ENCODE results near the gene ATF4. TPM values are rescaled to one million over a fixed set of nuclear protein-coding genes. Genes with fewer than 3 reads are reported as not detected.

The ATF4 gene
- total and polyA plus RNA-seq, 12 donors = 207 to 1,513 (median 346) TPM

GRCh38 chr22:39482768-39483167 lies 37.6 kb upstream of the ATF4 start:
- Histone ChIP-seq H3K4me1 (replicated peaks in 1 of 2) (peaks cover 0 to 5% of the 10 kb centered on the region in 2 donors), H3K4me3 (no peak overlapping the region), H3K27ac (peak overlapping the region in 1 of 5 donors; percentile 34), H3K9me3 (replicated peaks in 1 of 3) (no peaks in the 10 kb centered on the region), H3K27me3 (no peaks in the 10 kb centered on the region), H3K36me3 (replicated peaks in 1 of 2) (no peaks in the 10 kb centered on the region)
- intact Hi-C loops (cut with DNase I) = no loop called here
- peak in 5 of 7 donors; percentile 69 to 88 (median 86) for DNase-seq
- TF ChIP-seq CTCF (IDR thresholded peaks at IDR 0.05) (no peak), POLR2A (IDR thresholded peaks at IDR 0.05) (no peak)
- 38 to 75% (median 43%) methylated on average over 3 of the region's 3 CpGs for WGBS, 4 donors

DNA sequence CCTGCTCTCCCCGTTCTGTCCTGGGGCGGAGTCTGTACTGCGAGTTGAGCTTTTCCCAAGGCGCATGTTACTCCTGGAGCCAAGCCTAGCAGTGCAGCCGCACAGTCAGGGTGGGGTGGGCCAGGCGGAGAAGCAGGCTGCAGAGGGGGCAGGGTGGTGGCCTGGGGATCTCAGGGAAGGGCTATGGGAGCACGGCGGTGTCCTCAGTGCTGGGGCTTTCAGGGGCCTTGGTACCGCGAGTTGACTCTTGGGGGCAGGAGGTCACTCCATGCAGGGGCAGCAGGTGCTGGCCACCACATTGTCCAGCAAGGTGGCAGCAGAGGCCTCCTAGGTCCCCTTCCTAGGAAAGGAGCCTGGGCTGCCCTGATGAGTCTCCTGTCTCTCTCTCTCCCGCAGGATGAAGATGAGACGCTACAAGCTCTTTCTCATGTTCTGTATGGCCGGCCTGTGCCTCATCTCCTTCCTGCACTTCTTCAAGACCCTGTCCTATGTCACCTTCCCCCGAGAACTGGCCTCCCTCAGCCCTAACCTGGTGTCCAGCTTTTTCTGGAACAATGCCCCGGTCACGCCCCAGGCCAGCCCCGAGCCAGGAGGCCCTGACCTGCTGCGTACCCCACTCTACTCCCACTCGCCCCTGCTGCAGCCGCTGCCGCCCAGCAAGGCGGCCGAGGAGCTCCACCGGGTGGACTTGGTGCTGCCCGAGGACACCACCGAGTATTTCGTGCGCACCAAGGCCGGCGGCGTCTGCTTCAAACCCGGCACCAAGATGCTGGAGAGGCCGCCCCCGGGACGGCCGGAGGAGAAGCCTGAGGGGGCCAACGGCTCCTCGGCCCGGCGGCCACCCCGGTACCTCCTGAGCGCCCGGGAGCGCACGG lies 33.2 kb upstream of the ATF4 start:
- peaks cover 0 to 5% of the 10 kb centered on the region in 2 donors for H3K4me1 ChIP-seq (replicated peaks in 1 of 2)
- no peaks in the 10 kb centered on the region for H3K9me3 ChIP-seq (replicated peaks in 1 of 3)
- H3K27ac ChIP-seq = no peak overlapping the region
- intact Hi-C loops (cut with DNase I) = no loop called here
- DNase-seq = no peak
- H3K27me3 ChIP-seq = no peaks in the 10 kb centered on the region
- no peak overlapping the region for H3K4me3 ChIP-seq
- 83 to 90% (median 87%) methylated on average over 25 to 45 of the region's 45 CpGs for WGBS, 4 donors
- TF ChIP-seq CTCF (IDR thresholded peaks at IDR 0.05) (no peak), POLR2A (IDR thresholded peaks at IDR 0.05) (no peak)
- H3K36me3 ChIP-seq (replicated peaks in 1 of 2) = no peaks in the 10 kb centered on the region

GRCh38 chr22:39487826-39488520 lies 32.4 kb upstream of the ATF4 start:
- H3K27me3 ChIP-seq = no peaks in the 10 kb centered on the region
- no peak for DNase-seq
- H3K4me3 ChIP-seq = no peak overlapping the region
- intact Hi-C loops (cut with DNase I) = no loop called here
- no peaks in the 10 kb centered on the region for H3K9me3 ChIP-seq (replicated peaks in 1 of 3)
- 93 to 94% (median 93%) methylated on average over 51 to 70 of the region's 70 CpGs for WGBS, 4 donors
- H3K27ac ChIP-seq = no peak overlapping the region
- no peaks in the 10 kb centered on the region for H3K36me3 ChIP-seq (replicated peaks in 1 of 2)
- TF ChIP-seq POLR2A (IDR thresholded peaks at IDR 0.05) (no peak), CTCF (IDR thresholded peaks at IDR 0.05) (no peak)
- H3K4me1 ChIP-seq (replicated peaks in 1 of 2) = peaks cover 0 to 5% of the 10 kb centered on the region in 2 donors

DNA sequence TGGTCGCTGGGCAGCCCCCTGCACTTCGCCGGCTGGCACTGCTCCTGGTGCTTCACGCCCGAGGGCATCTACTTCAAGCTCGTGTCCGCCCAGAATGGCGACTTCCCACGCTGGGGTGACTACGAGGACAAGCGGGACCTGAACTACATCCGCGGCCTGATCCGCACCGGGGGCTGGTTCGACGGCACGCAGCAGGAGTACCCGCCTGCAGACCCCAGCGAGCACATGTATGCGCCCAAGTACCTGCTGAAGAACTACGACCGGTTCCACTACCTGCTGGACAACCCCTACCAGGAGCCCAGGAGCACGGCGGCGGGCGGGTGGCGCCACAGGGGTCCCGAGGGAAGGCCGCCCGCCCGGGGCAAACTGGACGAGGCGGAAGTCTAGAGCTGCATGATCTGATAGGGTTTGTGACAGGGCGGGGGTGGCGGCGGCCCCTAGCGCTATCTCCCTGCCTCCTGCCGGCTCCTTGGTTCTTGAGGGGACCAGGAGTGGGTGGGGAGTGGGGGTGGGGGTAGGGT lies 31.7 kb upstream of the ATF4 start:
- Histone ChIP-seq H3K36me3 (replicated peaks in 1 of 2) (no peaks in the 10 kb centered on the region), H3K27me3 (no peaks in the 10 kb centered on the region), H3K4me1 (replicated peaks in 1 of 2) (peaks cover 0 to 5% of the 10 kb centered on the region in 2 donors), H3K27ac (no peak overlapping the region), H3K4me3 (no peak overlapping the region), H3K9me3 (replicated peaks in 1 of 3) (no peaks in the 10 kb centered on the region)
- intact Hi-C loops (cut with DNase I) = no loop called here
- 92 to 100% (median 93%) methylated on average over 1 to 39 of the region's 39 CpGs for WGBS, 4 donors
- TF ChIP-seq POLR2A (IDR thresholded peaks at IDR 0.05) = no peak
- no peak for TF ChIP-seq CTCF (IDR thresholded peaks at IDR 0.05)
- no peak for DNase-seq
